GM18519 (cell line): ENCODE measurements around the gene NHSL1.

Source experiments
- ATAC-seq: cut with Tn5 transposase; IDR thresholded peaks from one replicate; pipeline ENCODE4 v1.9.1; 2021; ENCODE audit warnings: mild to moderate bottlenecking, moderate library complexity; ENCODE audit not compliant: unreplicated experiment, low FRiP score

Gene NHSL1

DNA sequence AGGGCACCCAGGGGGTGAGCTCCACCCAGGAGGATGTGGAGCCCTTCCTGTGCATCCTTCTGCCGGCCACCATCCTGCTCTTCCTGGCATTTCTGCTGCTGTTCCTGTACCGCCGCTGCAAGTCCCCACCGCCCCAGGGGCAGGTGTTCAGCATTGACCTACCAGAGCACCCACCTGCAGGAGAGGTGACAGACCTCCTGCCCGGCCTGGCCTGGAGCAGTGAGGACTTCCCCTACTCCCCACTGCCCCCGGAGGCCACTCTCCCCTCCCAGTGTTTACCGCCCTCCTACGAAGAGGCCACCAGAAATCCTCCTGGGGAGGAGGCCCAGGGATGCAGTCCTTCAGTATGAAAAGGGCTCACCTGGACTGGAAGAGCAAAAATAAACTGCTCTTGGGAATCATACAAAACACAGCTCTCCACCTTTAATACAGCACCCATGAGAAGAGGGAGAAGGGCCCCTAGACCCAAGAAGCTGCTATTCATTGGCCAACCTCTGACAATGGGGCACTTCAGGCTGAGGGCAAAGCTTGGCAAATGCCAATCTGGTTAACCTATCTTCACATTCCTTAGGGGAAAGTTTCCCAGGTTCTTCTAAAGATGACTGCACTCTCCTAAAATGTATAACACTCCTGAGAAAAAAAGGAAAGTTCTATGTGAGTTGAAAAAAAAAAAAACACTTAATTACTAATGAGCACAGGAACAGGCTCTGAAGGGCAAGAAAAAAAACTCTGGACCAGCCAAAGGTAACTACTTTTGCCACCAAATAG lies 116.6 kb downstream of the NHSL1 start:
- ATAC-seq, result no peak

DNA sequence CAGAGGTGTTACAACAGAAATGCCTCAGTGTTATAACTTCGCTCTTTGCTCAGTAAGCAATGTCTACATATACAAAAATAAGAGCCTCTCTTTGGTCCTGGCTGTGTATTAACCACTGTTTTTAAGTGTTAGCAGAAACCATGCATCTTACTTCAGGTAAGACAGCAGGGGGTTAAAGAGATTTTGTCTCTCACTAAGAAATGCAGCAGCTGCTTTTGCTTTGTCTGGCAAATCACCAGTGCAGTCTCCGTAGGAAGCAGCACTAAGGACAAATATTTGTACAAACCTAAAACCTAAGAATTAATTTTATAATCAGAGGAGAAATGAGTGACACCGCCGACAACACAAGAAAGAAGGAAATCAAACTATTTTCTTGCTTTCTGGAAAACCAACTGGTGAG lies 120.8 kb downstream of the NHSL1 start:
- no peak for ATAC-seq

DNA sequence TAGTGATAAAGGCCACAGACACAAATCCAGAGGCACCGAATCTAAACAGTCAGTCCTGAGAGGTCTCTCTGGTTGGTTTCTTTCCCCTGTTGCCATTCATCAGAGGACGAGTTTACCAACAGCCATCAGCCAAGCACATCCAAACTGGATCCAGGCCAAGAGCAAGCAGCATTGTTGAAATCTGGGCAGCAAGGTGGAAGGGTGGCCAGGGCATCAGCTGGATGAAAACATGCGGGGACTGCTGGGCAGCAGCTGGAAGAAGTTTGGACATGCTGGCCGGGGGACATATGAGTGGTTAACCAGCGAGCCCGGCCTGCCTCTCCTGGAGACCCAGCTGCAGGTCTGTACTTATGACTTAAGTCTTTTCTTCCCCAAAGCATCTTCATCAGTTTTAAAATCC lies 121.5 kb downstream of the NHSL1 start, which contains the start of gene SMIM28:
Gene SMIM28 (plus strand): TSS at position 62 of the 400 bp plus-strand sequence. CDS start 168 bp downstream, at position 230.
- ATAC-seq, result no peak

DNA sequence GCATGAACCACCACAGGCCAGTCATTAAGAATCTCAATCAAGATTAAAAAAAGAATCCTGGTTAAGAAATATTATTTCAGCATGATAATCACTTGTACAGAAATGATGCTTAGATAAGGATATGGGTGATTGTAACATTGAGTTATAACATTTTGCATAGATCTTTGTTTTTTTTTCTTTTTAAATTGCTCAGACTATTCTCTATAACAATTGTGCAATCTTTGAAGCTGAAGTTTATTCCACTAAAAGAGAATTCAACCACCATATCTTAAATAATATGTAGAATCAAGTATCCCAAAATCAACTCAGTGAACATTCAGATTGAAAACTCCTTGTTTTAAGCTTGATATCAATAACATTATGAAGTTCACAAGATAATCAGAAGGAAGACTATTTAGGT lies 122.3 kb downstream of the NHSL1 start:
- no peak for ATAC-seq

DNA sequence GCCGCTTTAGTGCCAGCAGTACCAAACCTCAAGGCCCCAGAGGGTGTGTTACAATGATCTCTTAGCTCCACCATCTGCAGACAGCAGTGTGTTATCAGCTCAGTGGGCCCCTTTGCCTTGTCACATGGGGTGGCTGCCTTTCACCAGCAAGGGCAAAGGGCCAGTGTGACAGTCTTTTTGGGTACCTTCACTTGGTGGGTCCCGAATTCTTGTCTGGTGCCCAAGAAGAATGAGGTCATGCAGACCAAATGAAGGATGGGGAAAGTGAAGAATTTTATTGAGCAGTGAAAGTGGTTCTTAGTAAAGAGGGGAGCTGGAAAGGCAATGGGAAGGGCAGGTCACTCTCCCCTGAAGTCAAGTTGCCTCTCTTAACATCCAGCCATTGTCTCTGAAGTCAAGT lies 124.5 kb downstream of the NHSL1 start:
- ATAC-seq, result no peak

DNA sequence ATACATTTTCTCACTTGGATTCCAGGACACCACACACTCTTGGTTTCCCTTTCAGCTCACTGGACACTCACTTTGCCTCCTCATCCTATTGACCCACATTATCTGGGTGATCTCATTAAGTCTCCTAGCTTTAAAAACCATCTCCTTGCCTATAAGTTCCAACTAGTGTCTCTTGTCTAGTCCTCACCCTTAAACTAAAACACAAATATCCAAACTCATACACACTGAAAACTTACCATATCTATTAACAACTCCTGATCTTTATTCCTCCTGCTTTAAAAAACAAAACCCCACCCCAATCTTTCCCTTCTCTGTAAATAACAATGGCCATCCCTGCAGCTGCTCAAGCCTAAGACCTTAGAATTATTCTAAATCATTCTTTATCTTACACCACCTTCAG lies 125.1 kb downstream of the NHSL1 start:
- no peak for ATAC-seq

DNA sequence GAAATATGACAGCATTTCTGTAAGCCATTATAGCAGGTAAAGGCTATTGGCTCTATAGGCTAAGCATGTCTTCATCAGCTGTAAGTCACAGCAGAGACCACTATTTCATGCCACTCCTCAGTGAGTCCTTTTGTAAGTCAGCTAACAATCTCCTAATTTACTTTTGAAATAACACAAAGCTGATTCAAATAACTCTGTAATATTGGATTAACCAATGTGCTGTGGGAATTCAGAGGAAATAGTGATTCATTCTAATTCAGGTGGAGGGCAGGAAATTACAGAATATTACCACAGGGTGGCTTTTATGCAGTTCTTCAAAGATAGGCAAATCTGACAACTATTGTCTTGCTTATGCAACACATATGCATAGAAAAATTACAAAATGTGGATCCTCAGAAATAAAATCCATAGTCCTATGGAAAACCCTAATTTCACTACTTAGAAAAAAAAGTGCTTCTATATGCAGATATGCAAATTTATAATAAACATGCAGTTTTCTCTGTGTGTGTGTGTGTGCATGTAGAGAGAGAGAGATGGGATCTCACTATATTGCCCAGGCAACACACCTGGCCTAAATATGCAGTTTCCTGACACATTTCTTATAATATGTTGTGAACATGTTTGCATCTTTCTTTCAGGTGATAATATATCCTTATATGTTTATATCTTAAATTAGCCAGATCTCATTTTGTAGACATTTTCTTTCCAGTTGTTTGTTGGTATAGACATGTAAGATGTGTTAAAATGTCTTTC lies 126.4 kb downstream of the NHSL1 start:
- no peak for ATAC-seq
